DOHH2 (cell line): Measurements from ENCODE around the gene FYCO1.

ENCODE experiments used
- H3F3A ChIP-seq: fragments of 200-600 bp; sonication (generic), shearing (Covaris generic); 2 replicates; pipeline ENCODE4 v1.6.0; 2016; ENCODE audit warnings: antibody characterized with exemption, mild to moderate bottlenecking; ENCODE audit not compliant: control insufficient read depth, insufficient read depth
- H3K27ac ChIP-seq: fragments of 200-600 bp; sonication (generic); 2 replicates; pipeline ENCODE4 v1.5.1; 2014; ENCODE audit warnings: low read depth, mild to moderate bottlenecking, low read length, moderate library complexity
- H3K27me3 ChIP-seq: fragments of 200-600 bp; sonication (generic); 2 replicates; pipeline ENCODE4 v1.6.1; 2014; ENCODE audit warnings: mild to moderate bottlenecking, low read length, mixed read lengths; ENCODE audit not compliant: control insufficient read depth
- H3K36me3 ChIP-seq: fragments of 200-600 bp; sonication (generic); 2 replicates; pipeline ENCODE4 v1.6.1; 2014; ENCODE audit warnings: mild to moderate bottlenecking, low read length, moderate library complexity, mixed read lengths; ENCODE audit not compliant: control insufficient read depth
- H3K4me1 ChIP-seq: fragments of 200-600 bp; sonication (generic); 2 replicates; pipeline ENCODE4 v1.6.1; 2014; ENCODE audit warnings: mild to moderate bottlenecking, low read length, mixed read lengths; ENCODE audit not compliant: control insufficient read depth
- H3K4me2 ChIP-seq: fragments of 200-600 bp; sonication (generic); 2 replicates; pipeline ENCODE4 v1.6.0; 2014; ENCODE audit warnings: mild to moderate bottlenecking, low read length, moderate library complexity
- H3K4me3 ChIP-seq: fragments of 200-600 bp; sonication (generic); 2 replicates; pipeline ENCODE4 v1.5.1; 2014; ENCODE audit warnings: mild to moderate bottlenecking, low read length, mixed read lengths
- H3K79me2 ChIP-seq: fragments of 200-600 bp; sonication (generic); 2 replicates; pipeline ENCODE4 v1.6.1; 2014; ENCODE audit warnings: mild to moderate bottlenecking, low read length, mixed read lengths; ENCODE audit not compliant: control insufficient read depth
- H3K9me2 ChIP-seq: fragments of 200-600 bp; sonication (generic); replicated peaks from 2 replicates; pipeline ENCODE4 v1.6.1; 2014; ENCODE audit warnings: mild to moderate bottlenecking, low read length, mixed read lengths; ENCODE audit not compliant: control insufficient read depth
- H3K9me3 ChIP-seq: fragments of 200-600 bp; sonication (generic); 2 replicates; pipeline ENCODE4 v1.6.1; 2014; ENCODE audit warnings: antibody characterized with exemption, low read length, mixed read lengths; ENCODE audit not compliant: control insufficient read depth, insufficient read depth
- H4K20me1 ChIP-seq: fragments of 200-600 bp; sonication (generic); 2 replicates; pipeline ENCODE4 v1.6.0; 2014; ENCODE audit warnings: low read depth, mild to moderate bottlenecking, antibody characterized with exemption, low read length, moderate library complexity; ENCODE audit not compliant: control insufficient read depth, insufficient read depth
- CTCF ChIP-seq: fragments of 200-600 bp; sonication (generic); IDR thresholded peaks from one replicate; pipeline ENCODE4 v1.5.1; 2014; ENCODE audit warnings: antibody characterized with exemption, mild to moderate bottlenecking, low read depth, low read length; ENCODE audit not compliant: poor library complexity, severe bottlenecking
- EZH2phosphoT487 ChIP-seq: fragments of 200-600 bp; sonication (generic); IDR thresholded peaks from 2 replicates; pipeline ENCODE4 v1.6.1; 2017; ENCODE audit warnings: borderline replicate concordance, mild to moderate bottlenecking, antibody characterized with exemption, low read length, moderate library complexity, mixed read lengths

FYCO1 gene

GRCh38 chr3:45988804-45989203 lies 6.8 kb downstream of the FYCO1 start:
- TF ChIP-seq CTCF (no peak), EZH2phosphoT487 (no peak)
- no peaks in the 10 kb centered on the region for H3K27me3 ChIP-seq
- H3K4me1 ChIP-seq, result peaks cover 16% of the 10 kb centered on the region
- no peaks in the 10 kb centered on the region for H3F3A ChIP-seq
- no peak overlapping the region for H3K4me2 ChIP-seq
- H3K9me3 ChIP-seq, result no peaks in the 10 kb centered on the region
- no peak overlapping the region for H3K27ac ChIP-seq
- H3K36me3 ChIP-seq, result peaks cover 18% of the 10 kb centered on the region
- H3K79me2 ChIP-seq, result peaks cover 78% of the 10 kb centered on the region
- no peaks in the 10 kb centered on the region for H3K9me2 ChIP-seq
- peaks cover 4% of the 10 kb centered on the region for H4K20me1 ChIP-seq
- no peak overlapping the region for H3K4me3 ChIP-seq

- Histone ChIP-seq H3K79me2 (peaks cover 74% of the 10 kb centered on the region), H3K27ac (no peak overlapping the region)
These were observed 7.3 kb downstream of the FYCO1 start for GRCh38 chr3:45988362-45988761.

GRCh38 chr3:45987368-45988291 lies 8.0 kb downstream of the FYCO1 start:
- Histone ChIP-seq H3K79me2 (peaks cover 67% of the 10 kb centered on the region), H3K36me3 (peaks cover 23% of the 10 kb centered on the region), H3K4me2 (no peak overlapping the region), H3K27me3 (no peaks in the 10 kb centered on the region), H3K27ac (no peak overlapping the region), H4K20me1 (peaks cover 4% of the 10 kb centered on the region), H3K9me3 (no peaks in the 10 kb centered on the region), H3K9me2 (no peaks in the 10 kb centered on the region), H3K4me1 (peaks cover 5% of the 10 kb centered on the region), H3F3A (no peaks in the 10 kb centered on the region), H3K4me3 (no peak overlapping the region)
- TF ChIP-seq CTCF (no peak), EZH2phosphoT487 (no peak)

More at GRCh38 chr3:45988362-45988761, 7.3 kb downstream of the FYCO1 start:
- Histone ChIP-seq H3K36me3 (peaks cover 19% of the 10 kb centered on the region), H3K4me2 (no peak overlapping the region), H3K9me3 (no peaks in the 10 kb centered on the region), H4K20me1 (peaks cover 4% of the 10 kb centered on the region), H3K4me3 (no peak overlapping the region), H3F3A (no peaks in the 10 kb centered on the region), H3K27me3 (no peaks in the 10 kb centered on the region), H3K4me1 (peaks cover 12% of the 10 kb centered on the region), H3K9me2 (no peaks in the 10 kb centered on the region)
- TF ChIP-seq EZH2phosphoT487, result no peak
- no peak for TF ChIP-seq CTCF
